ENCODE data around the gene TERT.

DNA sequence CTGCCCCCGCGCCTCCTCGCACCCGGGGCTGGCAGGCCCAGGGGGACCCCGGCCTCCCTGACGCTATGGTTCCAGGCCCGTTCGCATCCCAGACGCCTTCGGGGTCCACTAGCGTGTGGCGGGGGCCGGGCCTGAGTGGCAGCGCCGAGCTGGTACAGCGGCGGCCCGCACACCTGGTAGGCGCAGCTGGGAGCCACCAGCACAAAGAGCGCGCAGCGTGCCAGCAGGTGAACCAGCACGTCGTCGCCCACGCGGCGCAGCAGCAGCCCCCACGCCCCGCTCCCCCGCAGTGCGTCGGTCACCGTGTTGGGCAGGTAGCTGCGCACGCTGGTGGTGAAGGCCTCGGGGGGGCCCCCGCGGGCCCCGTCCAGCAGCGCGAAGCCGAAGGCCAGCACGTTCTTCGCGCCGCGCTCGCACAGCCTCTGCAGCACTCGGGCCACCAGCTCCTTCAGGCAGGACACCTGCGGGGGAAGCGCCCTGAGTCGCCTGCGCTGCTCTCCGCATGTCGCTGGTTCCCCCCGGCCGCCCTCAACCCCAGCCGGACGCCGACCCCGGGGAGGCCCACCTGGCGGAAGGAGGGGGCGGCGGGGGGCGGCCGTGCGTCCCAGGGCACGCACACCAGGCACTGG lies 548 bp downstream of the TERT start:
- TF ChIP-seq POLR2A (IDR thresholded peaks at IDR 0.05; ENCODE audit: low read depth, low read length) (no peak), TAF1 (IDR thresholded peaks at IDR 0.05; ENCODE audit: borderline replicate concordance, low read depth, low read length) (no peak), POLR2AphosphoS5 (IDR thresholded peaks at IDR 0.05; ENCODE audit: low read depth, low read length) (no peak)
